GM12872 (cell line): Measurements from ENCODE around the gene TNFSF4.

Experiments used
- TF ChIP-seq, protein P1 (sequence below): IDR thresholded peaks from 3 replicates; pipeline ENCODE4 v1.5.1; 2011; ENCODE audit warnings: low read depth, mild to moderate bottlenecking, low read length, moderate library complexity; ENCODE audit not compliant: insufficient read depth

TNFSF4 gene

DNA sequence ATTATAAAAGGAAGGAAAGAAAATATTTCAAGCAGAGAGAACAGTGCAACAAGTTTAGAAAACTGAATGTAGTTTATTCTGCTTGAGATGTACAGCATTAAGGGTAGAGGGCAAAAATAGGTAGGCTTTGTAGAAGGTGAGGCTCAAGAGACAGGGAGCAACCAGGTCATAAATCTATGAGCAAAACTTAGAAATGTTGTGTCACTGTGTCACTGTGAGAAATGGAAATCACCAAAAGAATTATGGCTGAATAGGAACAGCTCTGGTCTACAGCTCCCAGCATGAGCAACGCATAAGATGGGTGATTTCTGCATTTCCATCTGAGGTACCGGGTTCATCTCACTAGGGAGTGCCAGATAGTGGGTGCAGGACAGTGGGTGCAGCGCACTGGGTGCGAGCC is 53.6 kb downstream of the TNFSF4 start:
- TF ChIP-seq, protein P1, sequence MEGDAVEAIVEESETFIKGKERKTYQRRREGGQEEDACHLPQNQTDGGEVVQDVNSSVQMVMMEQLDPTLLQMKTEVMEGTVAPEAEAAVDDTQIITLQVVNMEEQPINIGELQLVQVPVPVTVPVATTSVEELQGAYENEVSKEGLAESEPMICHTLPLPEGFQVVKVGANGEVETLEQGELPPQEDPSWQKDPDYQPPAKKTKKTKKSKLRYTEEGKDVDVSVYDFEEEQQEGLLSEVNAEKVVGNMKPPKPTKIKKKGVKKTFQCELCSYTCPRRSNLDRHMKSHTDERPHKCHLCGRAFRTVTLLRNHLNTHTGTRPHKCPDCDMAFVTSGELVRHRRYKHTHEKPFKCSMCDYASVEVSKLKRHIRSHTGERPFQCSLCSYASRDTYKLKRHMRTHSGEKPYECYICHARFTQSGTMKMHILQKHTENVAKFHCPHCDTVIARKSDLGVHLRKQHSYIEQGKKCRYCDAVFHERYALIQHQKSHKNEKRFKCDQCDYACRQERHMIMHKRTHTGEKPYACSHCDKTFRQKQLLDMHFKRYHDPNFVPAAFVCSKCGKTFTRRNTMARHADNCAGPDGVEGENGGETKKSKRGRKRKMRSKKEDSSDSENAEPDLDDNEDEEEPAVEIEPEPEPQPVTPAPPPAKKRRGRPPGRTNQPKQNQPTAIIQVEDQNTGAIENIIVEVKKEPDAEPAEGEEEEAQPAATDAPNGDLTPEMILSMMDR = no peak

DNA sequence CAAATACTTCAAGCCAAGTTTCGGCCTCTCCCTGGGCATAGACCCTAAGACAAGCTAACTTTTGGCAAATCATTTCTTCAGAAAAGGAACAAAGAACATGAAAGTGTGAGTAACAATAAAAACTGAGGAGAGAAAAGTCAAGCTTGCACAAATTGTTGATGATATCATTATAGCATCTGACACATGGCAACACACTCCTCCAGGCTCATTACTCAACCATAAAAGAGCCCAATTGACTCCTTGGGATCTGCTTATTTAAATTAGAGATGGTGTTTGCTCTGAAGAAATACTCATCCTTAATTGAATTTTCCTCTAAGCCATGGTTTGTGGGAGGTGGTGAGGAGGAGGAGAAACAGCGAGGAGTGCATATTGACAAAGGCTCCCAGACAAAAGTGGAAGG is 54.5 kb downstream of the TNFSF4 start:
- TF ChIP-seq, protein P1 = no peak

DNA sequence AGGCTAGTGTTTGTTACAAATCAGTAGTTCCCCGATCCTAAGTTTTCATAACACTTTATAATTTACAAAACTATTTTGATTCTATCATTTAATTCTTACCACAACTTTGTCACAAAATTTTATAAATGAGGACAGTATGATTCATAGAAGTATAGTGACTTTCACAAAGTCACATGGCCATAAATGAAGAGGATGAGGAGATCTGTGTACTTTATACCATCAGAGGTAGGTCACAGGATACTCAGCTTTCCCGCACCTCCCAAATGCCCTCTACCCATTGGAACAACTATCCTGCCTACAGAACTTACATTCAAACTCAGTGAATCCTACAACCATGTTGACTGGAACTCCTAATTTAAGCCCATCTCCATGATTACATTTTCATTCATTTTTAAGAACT is 56.3 kb downstream of the TNFSF4 start:
- TF ChIP-seq, protein P1 = no peak

DNA sequence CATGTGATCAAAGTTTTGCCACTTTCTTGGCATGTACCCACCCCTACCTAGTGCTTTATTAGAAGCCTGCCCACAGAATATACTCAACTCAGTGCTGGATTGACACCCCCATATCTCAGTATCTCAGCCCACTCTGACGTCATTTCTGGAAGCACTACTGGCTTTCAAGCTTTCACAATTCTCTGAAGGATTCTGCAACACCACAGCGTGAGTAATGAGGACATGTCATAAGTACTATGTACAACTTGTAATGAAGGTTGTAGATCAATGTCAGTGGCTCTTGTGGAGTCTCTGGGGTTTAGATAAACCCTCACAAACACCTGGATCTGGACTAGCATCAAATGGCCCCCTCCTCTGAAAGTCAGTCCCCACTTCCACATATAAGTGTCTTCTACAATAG is 57.2 kb downstream of the TNFSF4 start:
- TF ChIP-seq, protein P1 = no peak

DNA sequence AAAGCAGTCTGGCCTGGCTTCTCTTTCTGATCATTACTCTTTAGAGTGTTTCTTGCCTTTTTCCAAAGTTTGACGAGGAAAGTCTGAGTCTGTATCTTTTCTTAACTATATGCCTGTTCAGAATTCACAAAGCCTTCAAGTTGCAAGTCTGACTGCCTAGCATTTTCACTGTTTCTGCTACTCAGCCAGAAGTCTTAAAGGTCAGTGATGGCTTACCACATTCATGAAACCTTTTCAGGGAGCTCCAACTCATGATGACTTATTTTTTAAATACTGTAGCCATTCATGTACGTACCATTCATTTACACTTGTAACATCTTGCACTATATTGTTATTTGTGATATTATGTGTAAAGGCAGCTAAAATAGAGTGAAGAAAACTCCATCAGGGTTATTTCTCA is 58.2 kb downstream of the TNFSF4 start:
- TF ChIP-seq, protein P1 = no peak

DNA sequence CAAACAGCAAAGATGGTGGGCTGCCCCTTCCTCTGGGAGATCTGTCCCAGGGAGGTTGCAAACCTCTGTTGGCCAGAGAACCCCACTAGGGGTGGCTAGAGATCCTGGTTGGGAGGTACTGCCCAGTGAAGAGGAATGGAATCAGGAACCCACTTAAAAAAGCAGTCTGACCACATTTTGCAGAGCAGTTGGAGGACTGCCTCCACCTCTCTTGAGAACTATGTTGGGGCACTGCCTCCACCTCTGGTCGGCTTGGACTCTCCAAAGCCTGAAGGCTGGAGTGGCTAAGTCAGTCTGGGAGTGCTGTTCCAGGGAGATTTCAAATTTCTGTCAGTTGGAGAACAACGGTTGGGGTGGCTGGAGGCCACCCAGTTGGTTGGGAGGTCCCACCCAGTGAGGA is 58.6 kb downstream of the TNFSF4 start:
- TF ChIP-seq, protein P1 = no peak

DNA sequence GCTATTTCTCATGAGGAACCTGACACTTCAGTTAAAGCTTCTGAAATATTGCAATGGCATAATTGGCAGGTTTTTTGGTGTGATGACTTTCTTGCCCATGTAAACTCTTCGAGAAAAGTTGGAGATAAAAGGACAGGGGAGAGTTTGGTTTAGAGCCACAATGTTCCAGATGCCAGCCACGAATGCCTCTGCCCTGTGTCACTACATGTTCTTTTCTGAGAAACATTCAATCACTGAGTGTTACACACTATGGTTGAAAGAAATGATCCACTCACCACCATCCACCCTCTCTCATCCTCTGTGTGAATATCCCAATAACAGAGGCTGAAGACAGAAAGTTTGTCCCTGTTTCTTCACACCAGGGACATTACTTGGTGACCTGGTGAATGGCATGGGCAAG is 66.4 kb downstream of the TNFSF4 start:
- TF ChIP-seq, protein P1 = no peak

DNA sequence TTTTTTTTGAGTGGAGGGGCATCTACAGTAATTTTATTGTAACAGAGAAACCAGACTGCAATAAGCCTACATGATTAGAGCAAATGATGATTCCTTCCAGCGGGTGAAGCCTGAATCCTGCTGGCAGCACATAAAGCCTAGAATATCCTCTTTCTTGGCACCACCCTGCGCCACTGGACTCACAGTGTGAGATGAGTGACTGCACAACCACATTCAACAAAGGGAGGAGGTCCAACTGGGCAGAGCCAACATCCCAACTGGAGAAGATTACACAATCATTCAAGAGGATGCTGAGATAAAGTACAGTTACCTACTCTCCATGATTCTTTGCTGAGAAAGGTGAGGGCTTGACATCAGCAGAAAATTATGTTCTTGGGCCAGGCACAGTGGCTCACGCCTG is 67.4 kb downstream of the TNFSF4 start:
- TF ChIP-seq, protein P1 = no peak
